SW 1271 (cell line): ENCODE measurements around the gene TEKTIP1.
"Not testable (repeated sequence)": the region's sequence is repeated elsewhere in the genome, so short reads cannot be mapped to it uniquely, and the experiment has no call there.

ENCODE experiments used
- DNase-seq, 2 experiments: peaks; one replicate each; lab custom pipeline; 2025; lab: John Stamatoyannopoulos, UW

TEKTIP1 gene

GRCh38 chr19:3507371-3508120, 31.4 kb upstream of the TEKTIP1 start:
- DNase-seq: no peak

GRCh38 chr19:3508121-3508661, 30.8 kb upstream of the TEKTIP1 start:
- not testable (repeated sequence) for DNase-seq

- DNase-seq: no peak
These were observed 30.0 kb upstream of the TEKTIP1 start for GRCh38 chr19:3508771-3509535.

GRCh38 chr19:3509566-3509989, 29.4 kb upstream of the TEKTIP1 start:
- DNase-seq: no peak

- DNase-seq: no peak
These were observed 28.2 kb upstream of the TEKTIP1 start for GRCh38 chr19:3510727-3511126.

- no peak for DNase-seq
These were observed 27.3 kb upstream of the TEKTIP1 start for GRCh38 chr19:3511506-3512251.

GRCh38 chr19:3512562-3513228, 26.3 kb upstream of the TEKTIP1 start:
- DNase-seq: no peak

GRCh38 chr19:3513229-3514140, 25.5 kb upstream of the TEKTIP1 start:
- no peak for DNase-seq

GRCh38 chr19:3514930-3515329, 24.0 kb upstream of the TEKTIP1 start:
- no peak for DNase-seq

GRCh38 chr19:3515891-3516422, 23.0 kb upstream of the TEKTIP1 start:
- DNase-seq: no peak

GRCh38 chr19:3516675-3517207, 22.2 kb upstream of the TEKTIP1 start:
- DNase-seq: no peak

- no peak for DNase-seq
These were observed 21.3 kb upstream of the TEKTIP1 start for GRCh38 chr19:3517638-3518037.

- no peak for DNase-seq
These were observed 20.7 kb upstream of the TEKTIP1 start for GRCh38 chr19:3518255-3518654.

GRCh38 chr19:3518659-3519058, 20.3 kb upstream of the TEKTIP1 start:
- no peak for DNase-seq

GRCh38 chr19:3519126-3519525, 19.8 kb upstream of the TEKTIP1 start:
- DNase-seq: no peak

GRCh38 chr19:3520166-3521103, 18.5 kb upstream of the TEKTIP1 start:
- no peak for DNase-seq

- no peak for DNase-seq
These were observed 17.9 kb upstream of the TEKTIP1 start for GRCh38 chr19:3521104-3521445.

GRCh38 chr19:3522421-3523360, 16.3 kb upstream of the TEKTIP1 start:
- DNase-seq: no peak
